WTC11 (cell line): ENCODE results near the gene IFT25.

ENCODE experiments used
- CTCF ChIP-seq: fragments of 200-600 bp; IDR thresholded peaks from 2 replicates; pipeline ENCODE4 v1.8.0; 2022; ENCODE audit warnings: antibody characterized with exemption
- JUN ChIP-seq: sonication (generic); formaldehyde crosslinking; IDR thresholded peaks from 2 replicates; pipeline ENCODE4 v1.8.0; 2023; ENCODE audit warnings: mild to moderate bottlenecking, missing genetic modification reagents
- NR1H2 ChIP-seq: sonication (generic); formaldehyde crosslinking; IDR thresholded peaks from 2 replicates; pipeline ENCODE4 v1.9.0; 2021; ENCODE audit warnings: mild to moderate bottlenecking, moderate library complexity, missing genetic modification reagents

DNA sequence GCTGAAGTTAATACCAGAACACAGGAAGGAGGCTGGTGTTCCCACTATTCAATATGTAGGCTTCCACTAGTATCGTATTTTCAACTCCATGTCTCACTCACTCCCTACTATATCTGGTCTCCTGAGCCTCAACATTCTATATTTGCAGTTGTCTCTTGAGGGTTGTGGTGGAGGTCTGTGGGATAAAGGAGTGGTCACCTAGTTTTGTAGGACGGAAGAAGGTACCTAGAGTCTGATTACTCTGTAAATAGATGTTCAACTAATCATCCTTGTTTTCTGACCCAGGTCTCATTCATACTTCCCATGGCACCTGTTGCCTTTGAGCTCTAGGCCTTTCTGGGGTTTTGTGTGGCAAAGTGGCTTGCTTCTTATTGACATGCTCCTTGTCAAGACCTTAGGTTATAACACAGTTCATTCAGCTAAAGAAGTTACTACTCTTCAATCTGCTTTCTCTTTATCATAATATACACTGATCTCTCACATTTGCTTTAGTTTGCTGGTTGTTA is 18.1 kb downstream of the IFT25 start:
- no peak for TF ChIP-seq CTCF
- no peak for TF ChIP-seq NR1H2
- TF ChIP-seq JUN (CRISPR knock-in tag), result no peak
